WERI-Rb-1 (cell line): ENCODE measurements around the gene VKORC1L1.

Experiments used
- DNase-seq: peaks from one replicate; pipeline ENCODE4 v3.0.0-alpha.2; 2020
- H3K27ac ChIP-seq: fragments of 250-450 bp; sonication (Bioruptor Pico); 2 replicates; pipeline ENCODE4 v1.5.1; 2020; ENCODE audit warnings: mild to moderate bottlenecking, moderate library complexity
- H3K27me3 ChIP-seq: fragments of 250-450 bp; sonication (Bioruptor Pico); 2 replicates; pipeline ENCODE4 v1.5.1; 2021; ENCODE audit warnings: mild to moderate bottlenecking, low read depth, moderate library complexity; ENCODE audit not compliant: insufficient read depth, severe bottlenecking
- H3K36me3 ChIP-seq: fragments of 250-450 bp; sonication (Bioruptor Pico); 2 replicates; pipeline ENCODE4 v1.5.1; 2020; ENCODE audit warnings: mild to moderate bottlenecking, moderate library complexity
- H3K4me3 ChIP-seq: 2 replicates; pipeline ENCODE4 v1.5.1; 2011; ENCODE audit warnings: low read depth, mild to moderate bottlenecking, control low read depth, low read length
- H3K9me3 ChIP-seq: fragments of 250-450 bp; sonication (Bioruptor Pico); 2 replicates; pipeline ENCODE4 v1.5.1; 2021; ENCODE audit warnings: mild to moderate bottlenecking, moderate library complexity; ENCODE audit not compliant: severe bottlenecking
- CTCF ChIP-seq: IDR thresholded peaks from 2 replicates; pipeline ENCODE4 v1.5.1; 2011; ENCODE audit warnings: low read depth, mild to moderate bottlenecking, control low read depth, inconsistent platforms, low read length

Gene VKORC1L1

GRCh38 chr7:65902306-65902705 is 29.4 kb downstream of the VKORC1L1 start:
- H3K9me3 ChIP-seq: no peaks in the 10 kb centered on the region
- no peak for TF ChIP-seq CTCF

GRCh38 chr7:65907501-65908198 is 34.8 kb downstream of the VKORC1L1 start:
- H3K27me3 ChIP-seq: no peaks in the 10 kb centered on the region
- H3K27ac ChIP-seq: no peak overlapping the region
- no peak overlapping the region for H3K4me3 ChIP-seq
- DNase-seq: no peak
- H3K9me3 ChIP-seq: no peaks in the 10 kb centered on the region
- TF ChIP-seq CTCF: no peak
- H3K36me3 ChIP-seq: no peaks in the 10 kb centered on the region; the same call in none of the 2 replicates

More at GRCh38 chr7:65902306-65902705, 29.4 kb downstream of the VKORC1L1 start:
- DNase-seq: no peak
- Histone ChIP-seq H3K36me3 (no peaks in the 10 kb centered on the region; the same call in none of the 2 replicates), H3K27ac (no peak overlapping the region), H3K4me3 (no peak overlapping the region), H3K27me3 (no peaks in the 10 kb centered on the region)

GRCh38 chr7:65910237-65910636 is 37.4 kb downstream of the VKORC1L1 start:
- TF ChIP-seq CTCF: no peak
- Histone ChIP-seq H3K4me3 (no peak overlapping the region), H3K27ac (no peak overlapping the region), H3K9me3 (no peaks in the 10 kb centered on the region), H3K36me3 (no peaks in the 10 kb centered on the region; the same call in 1 of the 2 replicates), H3K27me3 (no peaks in the 10 kb centered on the region)
- DNase-seq: no peak

- no peak for TF ChIP-seq CTCF
- H3K36me3 ChIP-seq: no peaks in the 10 kb centered on the region; the same call in 1 of the 2 replicates
- H3K4me3 ChIP-seq: no peak overlapping the region
- no peak overlapping the region for H3K27ac ChIP-seq
- no peaks in the 10 kb centered on the region for H3K27me3 ChIP-seq
- DNase-seq: no peak
- no peaks in the 10 kb centered on the region for H3K9me3 ChIP-seq
These were observed 39.4 kb downstream of the VKORC1L1 start for GRCh38 chr7:65912237-65912636.

GRCh38 chr7:65915921-65916657 is 43.2 kb downstream of the VKORC1L1 start:
- no peak for DNase-seq
- H3K27me3 ChIP-seq: no peaks in the 10 kb centered on the region
- H3K36me3 ChIP-seq: no peaks in the 10 kb centered on the region; the same call in 1 of the 2 replicates
- no peak overlapping the region for H3K27ac ChIP-seq
- H3K9me3 ChIP-seq: no peaks in the 10 kb centered on the region
- TF ChIP-seq CTCF: no peak
- no peak overlapping the region for H3K4me3 ChIP-seq
